GM12873 (cell line): ENCODE measurements around the gene DCAF10.

Source experiments
- CTCF ChIP-seq: IDR thresholded peaks from 2 replicates; pipeline ENCODE4 v1.5.1; 2012; ENCODE audit warnings: low read depth, mild to moderate bottlenecking, moderate library complexity, low read length, control low read depth; ENCODE audit not compliant: insufficient read depth; ENCODE audit errors: missing control alignments

Gene DCAF10

GRCh38 chr9:37801287-37801850, 772 bp downstream of the DCAF10 start:
- no peak for TF ChIP-seq CTCF

- no peak for TF ChIP-seq CTCF
Observed at GRCh38 chr9:37801959-37802711, 1.5 kb downstream of the DCAF10 start.

GRCh38 chr9:37806271-37806670, 5.7 kb downstream of the DCAF10 start:
- no peak for TF ChIP-seq CTCF

DNA sequence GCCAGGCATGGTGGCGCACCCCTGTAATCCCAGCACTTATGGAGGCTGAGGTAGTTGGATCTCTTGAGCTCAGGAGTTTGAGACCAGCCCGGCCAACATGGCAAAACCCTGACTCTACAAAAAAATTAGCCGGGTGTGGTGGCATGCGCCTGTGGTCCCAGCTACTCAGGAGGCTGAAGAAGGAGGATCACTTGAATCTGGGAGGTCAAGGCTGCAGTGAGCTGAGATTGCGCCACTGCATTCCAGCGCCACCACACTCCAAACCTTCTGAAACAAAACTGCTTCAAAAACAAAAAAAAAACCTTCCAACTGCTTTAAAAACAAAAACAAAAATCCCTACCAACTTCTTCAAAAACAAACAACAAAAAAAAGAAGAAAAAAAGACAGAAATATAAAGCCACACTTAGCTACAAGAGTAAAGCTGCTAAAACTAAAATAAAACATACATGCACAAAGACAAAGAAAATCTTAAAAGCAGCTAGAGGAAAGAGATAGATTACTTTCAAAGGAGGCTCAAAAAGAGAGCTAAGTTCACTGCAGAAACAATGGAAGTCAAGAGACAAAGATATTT, 11.4 kb downstream of the DCAF10 start:
- no peak for TF ChIP-seq CTCF

GRCh38 chr9:37812773-37813379, 12.3 kb downstream of the DCAF10 start:
- no peak for TF ChIP-seq CTCF

DNA sequence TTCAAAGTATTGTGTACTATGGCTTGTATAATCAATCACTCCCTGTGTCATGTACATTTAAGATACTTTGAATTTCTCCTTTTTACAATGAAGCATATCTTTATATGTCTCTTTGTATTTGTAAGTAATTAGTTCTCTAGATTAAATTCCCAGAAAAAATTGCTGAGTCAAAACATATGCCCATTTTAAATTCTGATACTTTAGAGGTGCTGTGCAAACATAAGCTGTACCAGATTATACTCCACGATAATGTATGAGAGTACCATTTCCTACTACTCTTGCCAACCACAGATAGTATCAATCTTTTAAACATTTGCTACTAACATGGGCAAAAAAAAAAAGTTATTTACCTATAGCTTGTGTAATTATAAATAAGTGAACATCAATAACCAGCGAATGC, 18.3 kb downstream of the DCAF10 start:
- TF ChIP-seq CTCF, result no peak

- TF ChIP-seq CTCF, result no peak
Observed at GRCh38 chr9:37820142-37820541, 19.5 kb downstream of the DCAF10 start.
